ENCODE data around the gene SDK1.

GRCh38 chr7:3495954-3496353 lies 194.9 kb downstream of the SDK1 start:
- no peak for TF ChIP-seq POLR2A (IDR thresholded peaks at IDR 0.05)
- TF ChIP-seq CTCF (IDR thresholded peaks at IDR 0.05) = no peak
